Measurements from ENCODE around the gene SOS1. TPM values are rescaled to one million over a fixed set of nuclear protein-coding genes. Genes with fewer than 3 reads are reported as not detected.

SOS1 gene
- total and polyA plus RNA-seq, 2 donors (not counting 1 experiment from before 2014, with no cell fraction given): 18.2 to 58.1 TPM

DNA sequence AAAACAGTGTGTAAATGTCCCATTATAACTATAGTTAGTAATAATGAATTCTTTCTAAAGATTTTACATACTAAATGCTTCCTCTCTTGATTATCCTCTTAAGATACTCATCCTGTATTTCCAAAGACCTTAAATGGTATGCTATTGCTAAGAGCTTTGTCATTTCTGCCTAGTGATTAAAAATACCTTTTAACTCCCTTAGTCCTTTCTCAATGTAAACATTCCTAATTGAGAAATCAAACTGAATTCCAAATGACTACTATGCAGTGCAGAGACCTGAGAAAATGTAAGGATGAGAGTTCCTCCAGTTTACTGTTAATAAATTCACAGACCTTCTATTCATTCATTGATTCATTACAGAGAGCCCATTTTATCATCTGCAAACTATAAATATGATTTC is 86.9 kb downstream of the SOS1 start:
- H3K36me3 ChIP-seq (replicated peaks in 1 of 2; ENCODE audit: control extremely low read depth in 1 of 2, control insufficient read depth in 1 of 2, extremely low read depth in 1 of 2, insufficient read depth in 2 of 2, low read length in 1 of 2): peaks cover 2 to 14% of the 10 kb centered on the region in 2 experiments
- no peak overlapping the region for H3K4me2 ChIP-seq (replicated peaks; ENCODE audit: low read depth, low read length, poor library complexity, severe bottlenecking)
- H3K27ac ChIP-seq (ENCODE audit: low read length in 2 of 2): no peak overlapping the region
- intact Hi-C loops (cut with micrococcal nuclease): no loop called here
- no peak for DNase-seq
- H3K4me3 Mint-ChIP-seq: no peak overlapping the region
- H3K9me3 ChIP-seq (ENCODE audit: control extremely low read depth in 1 of 3, control insufficient read depth in 2 of 3, insufficient read depth in 1 of 3, low read length in 2 of 3): no peaks in the 10 kb centered on the region
- no peak overlapping the region for H3K4me3 ChIP-seq (ENCODE audit: control extremely low read depth in 1 of 5, extremely low read depth in 1 of 5, insufficient read depth in 1 of 5, low read depth in 2 of 5, low read length in 4 of 5)
- no peaks in the 10 kb centered on the region for H4K20me1 ChIP-seq (ENCODE audit: control insufficient read depth, insufficient read depth, low read length, poor library complexity, severe bottlenecking)
- ChIA-PET CTCF (no interaction called here), POLR2A (no interaction called here)
- no peaks in the 10 kb centered on the region for H3K4me1 ChIP-seq (ENCODE audit: control insufficient read depth in 2 of 2, insufficient read depth in 2 of 2, low read length in 2 of 2)
- H3K79me2 ChIP-seq (ENCODE audit: control insufficient read depth, insufficient read depth, low read length): no peaks in the 10 kb centered on the region
- no peaks in the 10 kb centered on the region for H3K27me3 ChIP-seq (replicated peaks in 1 of 4; ENCODE audit: control extremely low read depth in 1 of 4, control insufficient read depth in 3 of 4, insufficient read depth in 4 of 4, low read length in 3 of 4)
- H3K9ac ChIP-seq (ENCODE audit: low read length): no peak overlapping the region
- TF ChIP-seq, protein P1, sequence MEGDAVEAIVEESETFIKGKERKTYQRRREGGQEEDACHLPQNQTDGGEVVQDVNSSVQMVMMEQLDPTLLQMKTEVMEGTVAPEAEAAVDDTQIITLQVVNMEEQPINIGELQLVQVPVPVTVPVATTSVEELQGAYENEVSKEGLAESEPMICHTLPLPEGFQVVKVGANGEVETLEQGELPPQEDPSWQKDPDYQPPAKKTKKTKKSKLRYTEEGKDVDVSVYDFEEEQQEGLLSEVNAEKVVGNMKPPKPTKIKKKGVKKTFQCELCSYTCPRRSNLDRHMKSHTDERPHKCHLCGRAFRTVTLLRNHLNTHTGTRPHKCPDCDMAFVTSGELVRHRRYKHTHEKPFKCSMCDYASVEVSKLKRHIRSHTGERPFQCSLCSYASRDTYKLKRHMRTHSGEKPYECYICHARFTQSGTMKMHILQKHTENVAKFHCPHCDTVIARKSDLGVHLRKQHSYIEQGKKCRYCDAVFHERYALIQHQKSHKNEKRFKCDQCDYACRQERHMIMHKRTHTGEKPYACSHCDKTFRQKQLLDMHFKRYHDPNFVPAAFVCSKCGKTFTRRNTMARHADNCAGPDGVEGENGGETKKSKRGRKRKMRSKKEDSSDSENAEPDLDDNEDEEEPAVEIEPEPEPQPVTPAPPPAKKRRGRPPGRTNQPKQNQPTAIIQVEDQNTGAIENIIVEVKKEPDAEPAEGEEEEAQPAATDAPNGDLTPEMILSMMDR (IDR thresholded peaks at IDR 0.05): no peak
- TF ChIP-seq EZH2 (IDR thresholded peaks at IDR 0.05; ENCODE audit: borderline replicate concordance, insufficient read depth, low read depth, low read length, poor library complexity, severe bottlenecking): no peak
- H3K9me3 Mint-ChIP-seq (ENCODE audit: insufficient read depth): no peaks in the 10 kb centered on the region
- no peaks in the 10 kb centered on the region for H3K4me1 Mint-ChIP-seq
- H2AFZ ChIP-seq (ENCODE audit: insufficient read depth, low read depth, low read length, poor library complexity, severe bottlenecking): no peak overlapping the region
- ATAC-seq (ENCODE audit: low read depth): no peak
- no peaks in the 10 kb centered on the region for H3K27me3 Mint-ChIP-seq
- no peak overlapping the region for H3K27ac Mint-ChIP-seq

DNA sequence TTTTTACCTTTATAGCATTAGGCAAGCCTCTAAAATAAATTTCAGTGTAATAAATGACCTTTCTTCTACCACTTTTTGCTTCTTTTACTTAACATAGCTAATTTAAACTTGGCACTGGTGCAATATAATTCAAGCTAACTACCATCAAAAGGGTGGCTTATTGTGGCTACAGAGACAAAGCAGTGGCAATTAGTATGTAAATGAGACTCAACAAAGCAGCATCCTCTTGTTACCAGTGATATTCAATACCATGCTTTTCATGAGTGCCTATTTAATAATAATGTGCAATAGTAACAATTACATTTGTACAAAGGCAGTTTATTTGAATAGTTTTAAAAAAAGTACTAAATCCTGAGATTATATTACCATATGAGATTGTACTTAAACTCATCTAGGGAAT is 93.4 kb downstream of the SOS1 start:
- Histone ChIP-seq H3K4me3 (ENCODE audit: control extremely low read depth in 1 of 5, extremely low read depth in 1 of 5, insufficient read depth in 1 of 5, low read depth in 2 of 5, low read length in 4 of 5) (no peak overlapping the region), H3K4me2 (replicated peaks; ENCODE audit: low read depth, low read length, poor library complexity, severe bottlenecking) (no peak overlapping the region), H3K27ac (ENCODE audit: low read length in 2 of 2) (no peak overlapping the region), H4K20me1 (ENCODE audit: control insufficient read depth, insufficient read depth, low read length, poor library complexity, severe bottlenecking) (peaks cover 5% of the 10 kb centered on the region), H3K79me2 (ENCODE audit: control insufficient read depth, insufficient read depth, low read length) (no peaks in the 10 kb centered on the region), H3K27me3 (replicated peaks in 1 of 4; ENCODE audit: control extremely low read depth in 1 of 4, control insufficient read depth in 3 of 4, insufficient read depth in 4 of 4, low read length in 3 of 4) (no peaks in the 10 kb centered on the region), H3K9me3 (ENCODE audit: control extremely low read depth in 1 of 3, control insufficient read depth in 2 of 3, insufficient read depth in 1 of 3, low read length in 2 of 3) (no peaks in the 10 kb centered on the region), H3K36me3 (replicated peaks in 1 of 2; ENCODE audit: control extremely low read depth in 1 of 2, control insufficient read depth in 1 of 2, extremely low read depth in 1 of 2, insufficient read depth in 2 of 2, low read length in 1 of 2) (peaks cover 5 to 21% of the 10 kb centered on the region in 2 experiments), H3K9ac (ENCODE audit: low read length) (no peak overlapping the region), H3K4me1 (ENCODE audit: control insufficient read depth in 2 of 2, insufficient read depth in 2 of 2, low read length in 2 of 2) (no peaks in the 10 kb centered on the region), H2AFZ (ENCODE audit: insufficient read depth, low read depth, low read length, poor library complexity, severe bottlenecking) (no peak overlapping the region)
- DNase-seq: no peak
- Mint-ChIP-seq H3K4me3 (no peak overlapping the region), H3K27ac (no peak overlapping the region), H3K9me3 (ENCODE audit: insufficient read depth) (no peaks in the 10 kb centered on the region), H3K27me3 (no peaks in the 10 kb centered on the region), H3K4me1 (no peaks in the 10 kb centered on the region)
- no peak for ATAC-seq (ENCODE audit: low read depth)
- intact Hi-C loops (cut with micrococcal nuclease): no loop called here
- ChIA-PET CTCF (interaction anchor here (1.6 kb wide), 1 partner anchor 9 kb away, joined by 3 read pairs; no protein-coding TSS in a partner anchor), POLR2A (no interaction called here)
- TF ChIP-seq EZH2 (IDR thresholded peaks at IDR 0.05; ENCODE audit: borderline replicate concordance, insufficient read depth, low read depth, low read length, poor library complexity, severe bottlenecking): no peak
- TF ChIP-seq, protein P1 (IDR thresholded peaks at IDR 0.05): no peak

Measured in B cell (primary cell).